Astrocyte (in vitro differentiated cells and primary cell): ENCODE measurements around the gene TLCD1.

Experiments
- EZH2 ChIP-seq: IDR thresholded peaks from 2 replicates; pipeline ENCODE4 v1.6.1; 2012; ENCODE audit warnings: mild to moderate bottlenecking, low read length, inconsistent platforms; ENCODE audit not compliant: insufficient read depth
- TF ChIP-seq, protein P1 (sequence below): IDR thresholded peaks from 2 replicates; pipeline ENCODE4 v1.5.1; 2011; ENCODE audit warnings: low read depth, mild to moderate bottlenecking, inconsistent platforms, low read length, moderate library complexity; ENCODE audit not compliant: insufficient read depth

DNA sequence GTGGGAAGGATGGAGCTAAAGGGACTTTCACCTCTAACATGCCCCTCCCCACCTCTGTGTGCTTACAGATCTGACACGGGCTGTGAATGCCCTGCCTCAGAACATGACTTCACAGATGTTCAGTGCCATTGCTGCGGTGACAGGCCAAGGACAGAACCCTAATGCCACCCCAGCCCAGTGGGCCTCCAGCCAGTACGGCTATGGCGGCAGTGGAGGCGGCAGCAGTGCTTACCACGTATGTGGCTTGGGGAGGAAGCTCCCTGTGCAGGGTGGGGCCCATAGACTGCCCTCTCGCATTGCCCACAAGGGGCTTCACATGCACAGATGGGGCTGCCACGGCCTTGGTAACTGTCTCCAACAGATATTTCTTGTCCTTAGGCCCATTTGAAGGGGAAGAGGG lies 25.8 kb downstream of the TLCD1 start:
- TF ChIP-seq, protein P1, sequence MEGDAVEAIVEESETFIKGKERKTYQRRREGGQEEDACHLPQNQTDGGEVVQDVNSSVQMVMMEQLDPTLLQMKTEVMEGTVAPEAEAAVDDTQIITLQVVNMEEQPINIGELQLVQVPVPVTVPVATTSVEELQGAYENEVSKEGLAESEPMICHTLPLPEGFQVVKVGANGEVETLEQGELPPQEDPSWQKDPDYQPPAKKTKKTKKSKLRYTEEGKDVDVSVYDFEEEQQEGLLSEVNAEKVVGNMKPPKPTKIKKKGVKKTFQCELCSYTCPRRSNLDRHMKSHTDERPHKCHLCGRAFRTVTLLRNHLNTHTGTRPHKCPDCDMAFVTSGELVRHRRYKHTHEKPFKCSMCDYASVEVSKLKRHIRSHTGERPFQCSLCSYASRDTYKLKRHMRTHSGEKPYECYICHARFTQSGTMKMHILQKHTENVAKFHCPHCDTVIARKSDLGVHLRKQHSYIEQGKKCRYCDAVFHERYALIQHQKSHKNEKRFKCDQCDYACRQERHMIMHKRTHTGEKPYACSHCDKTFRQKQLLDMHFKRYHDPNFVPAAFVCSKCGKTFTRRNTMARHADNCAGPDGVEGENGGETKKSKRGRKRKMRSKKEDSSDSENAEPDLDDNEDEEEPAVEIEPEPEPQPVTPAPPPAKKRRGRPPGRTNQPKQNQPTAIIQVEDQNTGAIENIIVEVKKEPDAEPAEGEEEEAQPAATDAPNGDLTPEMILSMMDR: no peak
- no peak for TF ChIP-seq EZH2
